DMS153 (cell line): Measurements from ENCODE around the gene HIBADH.

ENCODE experiments used
- DNase-seq: peaks from one replicate; lab custom pipeline; 2025; lab: John Stamatoyannopoulos, UW

The HIBADH gene

DNA sequence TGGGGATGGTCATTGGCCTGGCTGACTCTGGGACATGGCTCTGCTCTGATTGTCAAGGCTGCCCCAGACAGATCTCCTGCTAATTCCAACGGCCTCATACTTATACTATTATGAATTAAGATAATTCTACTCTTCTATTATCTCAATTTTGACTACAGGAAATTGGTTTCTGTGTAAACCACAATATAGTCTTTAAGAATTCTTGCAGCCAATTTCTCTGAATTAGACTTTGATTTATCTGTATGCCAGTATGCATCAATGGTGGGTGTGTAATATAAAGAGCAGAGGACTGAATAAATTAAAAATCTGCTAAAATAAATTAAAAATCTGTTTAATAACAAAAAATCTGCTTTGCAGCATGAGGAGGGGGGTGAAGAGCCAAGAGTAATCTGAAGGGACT, 27.0 kb downstream of the HIBADH start:
- no peak for DNase-seq

DNA sequence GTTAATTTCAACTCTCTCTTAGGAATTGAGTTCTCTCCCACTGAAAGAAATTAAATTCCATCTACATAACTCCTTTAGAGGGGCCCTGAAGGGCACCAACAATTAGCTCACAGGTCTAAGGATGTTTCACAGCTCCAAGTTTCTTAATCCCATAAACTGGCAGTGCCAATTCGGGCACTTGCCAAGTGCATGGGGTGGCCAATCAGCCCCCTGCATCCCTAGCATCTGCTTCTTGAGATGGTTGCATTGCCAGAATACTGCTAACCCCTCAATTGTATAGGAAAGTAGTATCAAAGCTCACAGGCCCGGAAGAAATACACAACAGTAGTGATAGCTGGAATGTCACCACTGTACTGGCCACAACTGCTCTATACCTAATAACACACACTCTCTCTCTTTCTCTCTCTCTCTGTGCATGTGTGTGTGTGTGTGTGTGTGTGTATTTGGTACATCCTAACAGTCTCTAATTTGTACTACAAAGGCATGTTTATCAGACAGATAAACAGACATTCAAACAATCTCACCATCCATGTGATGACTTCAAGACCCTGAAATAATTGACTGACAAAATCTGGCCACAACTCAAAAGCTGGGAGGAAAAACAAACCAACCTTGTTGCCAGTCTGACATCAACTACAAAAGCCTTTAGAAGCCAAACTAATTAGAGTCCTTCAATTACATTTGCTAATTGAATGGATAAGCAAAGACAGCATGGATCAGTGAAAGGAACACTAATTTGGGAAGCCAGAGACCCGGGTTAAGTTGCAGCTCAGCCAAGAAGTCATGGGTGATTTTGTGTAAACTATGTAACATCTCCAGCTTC, 27.8 kb downstream of the HIBADH start:
- no peak for DNase-seq

DNA sequence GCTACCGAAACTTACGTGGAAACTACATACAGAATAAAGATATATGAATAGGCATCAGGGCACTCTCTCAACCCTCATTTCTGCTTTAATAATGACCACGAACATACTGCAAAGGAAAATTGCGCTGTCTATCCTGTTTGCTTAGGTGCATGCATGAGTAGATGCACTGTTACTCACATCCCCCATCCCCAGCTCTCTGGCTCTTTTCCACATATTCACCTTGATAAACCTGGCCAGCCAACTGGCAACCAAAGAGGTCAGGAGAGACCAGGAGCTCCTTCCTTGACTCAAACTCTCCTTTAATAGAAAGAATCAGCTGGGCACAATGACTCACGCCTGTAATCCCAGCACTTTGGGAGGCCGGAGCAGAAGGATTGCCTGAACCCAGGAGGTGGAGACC, 29.6 kb downstream of the HIBADH start:
- DNase-seq: no peak

DNA sequence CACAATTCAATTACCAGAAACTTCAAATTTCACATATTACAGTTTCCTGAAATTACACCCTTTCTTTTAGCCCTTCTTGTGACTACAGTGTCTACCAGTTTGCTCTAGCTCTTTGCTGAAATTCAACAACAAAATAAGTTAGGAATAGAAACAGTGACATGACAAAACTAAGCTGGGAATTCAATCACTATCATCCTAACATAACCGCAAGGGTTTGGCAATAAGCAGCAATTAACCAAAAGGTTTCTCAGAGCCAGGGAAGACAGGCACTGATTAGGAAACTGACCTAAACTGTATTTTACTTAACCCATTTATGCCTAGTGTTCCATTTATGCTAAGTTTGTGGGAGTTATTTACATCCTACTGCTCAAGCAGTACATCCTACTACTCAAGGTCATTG, 31.3 kb downstream of the HIBADH start:
- no peak for DNase-seq

DNA sequence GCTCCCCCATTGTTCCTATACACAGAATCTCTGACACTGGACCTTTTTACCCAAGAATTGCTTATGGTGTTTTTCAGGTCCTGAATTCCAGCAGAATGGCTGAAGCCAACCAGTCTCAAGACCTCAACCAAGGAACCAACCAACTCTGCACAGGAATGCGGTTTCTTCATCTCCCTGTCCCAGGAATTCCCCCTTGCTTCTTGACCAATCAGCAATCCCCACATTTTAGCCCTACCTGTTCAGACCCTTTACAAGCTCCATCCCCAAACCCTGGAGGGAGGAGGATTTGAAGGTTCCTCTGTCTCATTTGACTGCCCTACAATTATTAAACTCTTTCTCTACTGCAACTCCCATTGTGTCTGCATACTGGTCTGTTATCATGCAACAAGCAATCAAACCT, 35.5 kb downstream of the HIBADH start:
- no peak for DNase-seq

DNA sequence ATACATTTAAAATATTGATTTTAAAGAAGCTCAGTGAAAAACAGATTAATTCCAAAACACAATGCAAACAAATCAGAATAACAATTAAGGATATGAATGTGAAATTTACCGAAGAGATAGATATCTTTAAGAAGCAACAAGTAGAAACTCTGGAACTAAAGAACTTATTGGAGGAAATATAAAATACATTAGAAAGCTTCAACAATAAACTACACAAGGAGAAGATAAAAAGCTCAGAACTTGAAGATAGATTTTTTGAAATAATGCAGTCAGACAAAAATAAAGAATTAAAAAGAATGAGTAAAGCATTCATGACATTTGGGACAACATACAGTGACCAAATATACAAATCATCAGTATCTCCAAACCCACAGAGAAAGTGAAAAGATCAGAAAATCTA, 43.2 kb downstream of the HIBADH start:
- no peak for DNase-seq

DNA sequence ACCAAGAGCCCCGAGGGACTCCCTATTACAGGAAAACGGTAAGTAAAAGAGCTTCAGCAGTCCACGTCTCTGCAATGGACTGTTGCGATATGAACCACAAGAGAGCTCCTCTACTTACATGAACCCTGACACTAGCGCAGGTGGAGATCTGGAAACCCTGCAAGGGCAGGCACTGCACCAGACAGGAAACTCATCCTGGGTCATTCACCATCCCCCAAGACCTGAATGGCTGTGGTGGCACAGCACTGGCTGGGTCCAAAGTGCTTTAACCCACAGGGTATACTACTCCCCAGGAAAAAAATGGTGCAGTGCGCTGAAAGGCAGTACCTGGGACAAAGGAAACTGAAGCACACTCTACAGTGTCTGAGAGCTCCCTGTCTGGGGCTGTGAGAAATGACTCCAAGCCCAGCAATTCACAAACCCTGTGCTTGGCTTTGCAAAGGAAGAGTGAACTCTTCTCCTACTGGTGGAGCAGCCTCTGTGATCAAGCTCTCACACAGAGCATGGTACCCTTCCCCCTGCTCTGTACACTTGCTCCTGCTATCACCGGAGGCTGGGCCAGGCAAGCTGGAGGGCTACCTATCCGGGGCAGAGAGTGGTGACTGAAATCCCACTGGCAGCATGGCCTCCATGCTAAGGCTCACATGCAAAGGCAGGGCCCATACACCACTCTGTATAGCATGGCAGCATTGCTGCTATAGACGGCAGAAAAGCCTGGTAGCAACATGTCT, 44.9 kb downstream of the HIBADH start:
- DNase-seq: no peak

DNA sequence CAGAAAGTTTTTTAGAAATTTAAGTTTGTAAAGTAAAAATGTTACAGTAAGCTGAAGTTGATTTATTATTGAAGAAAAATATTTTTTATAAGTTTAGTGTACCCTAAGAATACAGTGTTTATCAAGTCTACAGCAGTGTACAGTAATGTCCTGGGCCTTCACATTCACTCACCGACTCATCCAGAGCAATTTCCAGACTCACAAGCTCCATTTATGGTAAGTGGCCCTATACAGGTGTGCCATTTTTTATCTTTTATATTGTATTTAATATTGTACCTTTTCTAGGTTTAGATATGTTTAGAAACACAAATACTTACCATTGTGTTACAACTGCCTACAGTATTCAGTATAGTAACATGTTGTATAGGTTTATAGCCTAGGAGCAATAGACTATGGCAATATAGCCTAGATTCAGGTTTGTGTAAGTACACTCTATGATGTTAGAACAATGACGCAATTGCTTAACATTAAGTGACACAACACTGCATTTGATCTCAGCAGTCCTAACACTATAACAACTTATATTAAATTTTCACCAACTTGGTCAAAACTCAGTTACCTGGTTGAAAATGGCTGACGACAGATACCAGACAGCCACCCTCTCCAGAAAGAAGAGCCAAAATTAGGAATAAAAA, 45.7 kb downstream of the HIBADH start:
- no peak for DNase-seq

DNA sequence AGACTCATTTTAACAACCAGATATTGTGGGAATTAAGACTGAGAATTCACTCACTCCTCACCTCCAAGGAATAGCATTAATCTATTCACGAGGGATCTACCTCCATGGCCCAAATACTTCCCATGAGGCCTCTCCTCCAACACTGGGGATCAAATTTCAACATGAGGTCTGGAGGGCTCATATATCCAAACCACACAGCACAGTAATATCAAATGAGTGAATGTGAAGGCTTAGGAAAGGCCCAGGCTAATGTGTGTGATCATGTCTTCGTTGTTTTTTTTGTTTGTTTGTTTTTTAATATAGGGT, 46.5 kb downstream of the HIBADH start:
- DNase-seq: no peak

DNA sequence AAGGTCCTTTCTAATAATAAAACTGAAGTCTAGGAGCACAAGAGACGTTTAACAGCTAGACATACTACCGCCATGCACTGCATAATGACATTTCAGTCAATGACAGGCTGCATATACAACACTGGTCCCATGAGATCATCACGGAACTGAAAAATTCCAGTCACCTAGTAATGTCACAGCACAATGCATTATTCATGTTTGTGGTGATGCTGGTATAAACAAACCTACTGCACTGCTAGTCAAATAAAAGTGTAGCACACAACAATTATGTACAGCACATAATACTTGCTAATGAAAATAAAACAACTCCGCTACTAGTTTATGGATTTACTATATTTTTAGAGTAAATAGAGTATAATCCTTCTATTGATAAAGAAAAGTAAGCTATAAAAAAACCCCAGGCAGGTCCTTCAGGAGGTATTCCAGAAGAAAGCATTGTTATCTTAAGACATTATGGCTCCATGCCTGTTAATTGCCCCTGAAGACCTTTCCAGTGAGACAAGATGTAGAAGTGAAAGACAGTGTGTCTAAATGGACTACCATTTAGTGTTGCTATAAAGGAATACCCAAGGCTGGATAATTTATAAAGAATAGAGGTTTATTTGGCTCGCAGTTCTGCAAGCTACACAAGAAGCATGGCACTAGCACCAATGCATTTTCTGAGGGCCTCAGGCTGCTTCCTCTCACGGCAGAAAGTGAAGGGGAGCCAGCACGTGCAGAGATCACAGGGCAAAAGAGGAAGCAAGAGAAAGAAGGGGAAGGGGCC, 47.1 kb downstream of the HIBADH start:
- no peak for DNase-seq

DNA sequence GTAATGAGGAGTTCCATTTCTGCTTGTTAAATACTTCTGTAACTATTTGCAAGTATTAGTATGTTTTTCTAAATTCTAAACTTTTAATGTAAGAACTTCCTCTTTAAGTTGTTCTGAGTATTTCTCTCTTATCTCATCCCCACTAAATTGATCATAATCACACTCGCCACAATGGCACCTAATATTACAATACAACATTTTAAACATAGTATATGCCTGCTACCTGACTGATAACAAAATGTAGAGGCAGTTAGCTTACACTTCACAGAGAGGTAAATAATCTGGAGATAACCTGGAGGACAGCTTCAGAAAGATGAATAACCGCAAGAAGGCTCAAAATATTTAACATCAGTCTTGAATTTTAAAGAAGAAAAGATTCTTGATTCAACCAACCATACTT, 48.6 kb downstream of the HIBADH start:
- DNase-seq: no peak

DNA sequence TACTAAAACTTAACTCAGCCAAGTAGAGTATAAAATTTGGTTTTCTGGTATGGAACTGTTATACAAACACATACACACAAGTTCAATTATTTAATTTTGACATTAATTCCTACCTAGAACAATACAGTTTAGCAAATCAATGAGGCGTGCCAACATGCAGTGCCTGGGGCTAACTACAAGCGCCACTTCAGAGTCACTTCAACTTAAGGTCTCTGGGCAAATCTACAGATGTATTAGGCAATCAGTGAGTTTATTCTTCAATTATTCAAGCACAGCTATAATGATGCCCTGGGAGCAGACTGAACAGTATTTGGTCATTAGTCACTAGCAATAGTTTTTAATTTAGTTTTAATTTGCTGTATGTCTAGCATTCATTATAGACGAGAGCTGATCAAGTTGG, 51.6 kb downstream of the HIBADH start:
- peak; percentile 64 for DNase-seq

DNA sequence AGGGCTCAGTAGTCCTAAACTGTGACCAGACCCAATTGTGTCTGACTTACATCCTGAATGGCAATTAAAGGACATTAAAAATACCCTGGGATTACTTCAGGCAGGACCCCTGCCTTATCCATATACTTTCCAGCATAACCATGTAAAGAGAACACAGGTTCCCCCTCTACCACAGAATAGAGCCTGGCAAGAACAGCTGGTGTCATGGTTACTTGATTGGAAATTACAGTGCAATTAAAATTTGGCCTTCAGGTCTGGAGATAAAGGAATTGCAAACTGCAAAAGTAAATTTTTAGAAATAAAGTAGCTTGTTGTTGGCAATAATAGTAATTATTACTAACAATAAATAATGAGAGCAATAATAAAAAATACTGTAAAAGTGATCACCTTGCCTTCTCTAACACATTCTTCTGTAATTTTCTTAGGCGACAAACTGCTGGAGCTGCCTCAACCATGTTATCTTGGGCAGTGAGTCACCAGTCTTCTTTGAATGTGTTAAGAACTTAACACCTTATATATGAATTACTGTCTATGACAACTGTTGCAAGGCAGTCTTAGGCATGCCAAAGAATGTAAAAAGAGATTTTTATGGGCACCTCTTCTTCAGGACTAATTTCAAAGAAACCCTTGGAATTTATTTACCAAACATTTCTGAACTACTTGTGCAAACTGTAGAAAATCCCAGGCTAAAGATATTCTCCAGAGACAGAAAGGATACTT, 53.7 kb downstream of the HIBADH start:
- DNase-seq: no peak

DNA sequence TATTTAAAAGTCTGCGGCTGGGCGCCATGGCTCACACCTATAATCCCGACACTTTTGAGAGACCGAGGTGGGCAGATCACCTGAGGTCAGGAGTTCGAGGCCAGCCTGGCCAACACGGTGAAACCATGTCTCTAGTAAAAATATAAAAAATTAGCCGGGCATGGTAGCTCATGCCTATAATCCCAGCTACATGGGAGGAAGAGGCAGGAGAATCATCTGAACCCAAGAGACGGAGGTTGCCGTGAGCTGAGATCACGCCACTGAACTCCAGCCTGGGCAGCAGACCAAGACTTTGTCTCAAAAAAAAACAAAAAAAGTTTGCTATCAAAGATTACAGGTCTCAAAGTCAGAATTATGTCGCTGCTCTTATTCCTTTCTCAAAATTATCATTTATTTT, 55.5 kb downstream of the HIBADH start:
- no peak for DNase-seq

DNA sequence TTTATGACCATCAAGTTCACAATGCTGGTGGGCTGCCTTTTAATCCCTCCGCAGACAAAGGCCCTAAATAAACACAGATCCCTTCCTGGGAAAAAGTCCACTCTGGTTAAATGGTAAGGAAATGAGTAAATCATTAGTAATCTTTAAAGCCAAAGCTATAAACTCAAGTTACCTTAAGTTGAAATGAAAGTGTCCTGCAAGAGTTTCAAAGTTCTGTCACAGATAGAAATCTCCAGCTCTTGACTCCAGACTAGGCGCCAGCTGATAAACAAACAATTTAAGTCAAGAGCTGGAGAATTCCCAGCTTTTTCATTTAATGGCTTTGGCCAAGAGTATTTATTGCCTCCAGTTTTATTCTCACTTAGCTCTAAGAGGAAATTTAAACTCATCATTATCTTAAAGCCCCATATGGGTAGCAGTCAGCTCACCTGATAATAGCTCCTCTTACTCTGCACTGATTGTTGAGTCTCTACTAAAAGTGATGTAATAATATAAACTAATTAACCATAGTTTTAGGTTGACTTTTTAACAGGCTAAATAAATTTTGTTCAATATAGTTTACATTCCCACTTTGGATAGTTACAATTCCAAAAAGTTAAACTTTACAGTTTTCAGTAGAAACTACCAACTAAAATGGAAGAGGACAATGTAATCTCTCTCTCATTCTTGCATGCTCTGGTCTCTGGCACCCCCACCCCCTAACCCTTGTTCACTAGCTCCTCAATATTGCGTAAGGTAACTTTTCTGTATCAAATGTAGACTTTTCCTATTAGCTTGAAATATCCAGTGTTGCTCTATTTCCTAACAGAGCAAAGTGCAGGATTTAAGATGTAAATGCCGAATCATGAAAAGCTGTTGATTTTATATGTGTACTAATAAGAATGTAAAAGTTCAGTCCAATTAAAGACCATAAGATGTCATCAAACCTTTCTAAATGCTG, 56.1 kb downstream of the HIBADH start:
- peak; percentile 56 for DNase-seq

DNA sequence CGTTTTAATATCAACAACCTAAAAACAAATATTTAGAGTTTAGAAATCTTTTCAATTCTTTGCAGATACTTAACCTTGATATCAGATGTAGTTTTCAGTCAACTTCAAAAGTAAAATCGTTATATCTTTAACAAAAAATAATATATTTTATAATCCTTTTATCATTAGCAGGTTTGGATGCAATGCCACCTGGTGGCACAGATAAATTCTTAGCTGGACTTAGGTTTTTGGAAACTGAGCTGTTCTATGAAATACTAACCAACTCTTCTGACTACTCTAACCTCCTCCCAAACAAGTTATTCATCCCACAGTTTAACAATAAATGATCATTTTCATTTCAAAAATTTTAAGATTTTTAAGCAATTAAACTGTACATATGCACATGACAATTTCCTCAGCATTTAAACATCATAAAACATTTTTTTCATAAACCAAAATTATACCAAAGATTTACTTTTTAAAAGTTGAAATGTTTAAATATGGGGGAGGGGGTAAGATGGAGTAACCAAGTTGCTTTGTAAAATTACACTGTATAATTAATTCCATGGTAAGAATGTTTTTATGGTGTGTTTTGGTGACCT, 56.9 kb downstream of the HIBADH start:
- DNase-seq: peak; percentile 16

DNA sequence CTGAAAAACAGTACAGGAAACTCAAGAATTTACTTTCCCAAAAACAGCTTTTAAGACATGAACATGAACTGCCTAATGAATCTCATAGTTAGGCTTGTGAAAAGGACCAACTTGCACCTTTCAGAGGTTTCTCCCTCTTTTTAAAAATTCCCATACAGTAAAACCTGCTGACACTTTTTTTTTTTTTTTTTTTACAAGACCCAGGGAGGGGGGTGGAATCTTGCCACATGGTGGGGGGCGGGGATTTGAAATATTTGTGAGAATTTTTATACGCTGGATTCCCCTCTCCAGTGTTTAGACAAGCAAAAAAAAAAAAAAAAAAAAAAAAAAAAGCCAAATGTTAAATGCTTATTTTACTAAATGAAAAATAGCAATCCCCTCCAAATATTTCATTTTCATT, 57.4 kb downstream of the HIBADH start:
- no peak for DNase-seq

DNA sequence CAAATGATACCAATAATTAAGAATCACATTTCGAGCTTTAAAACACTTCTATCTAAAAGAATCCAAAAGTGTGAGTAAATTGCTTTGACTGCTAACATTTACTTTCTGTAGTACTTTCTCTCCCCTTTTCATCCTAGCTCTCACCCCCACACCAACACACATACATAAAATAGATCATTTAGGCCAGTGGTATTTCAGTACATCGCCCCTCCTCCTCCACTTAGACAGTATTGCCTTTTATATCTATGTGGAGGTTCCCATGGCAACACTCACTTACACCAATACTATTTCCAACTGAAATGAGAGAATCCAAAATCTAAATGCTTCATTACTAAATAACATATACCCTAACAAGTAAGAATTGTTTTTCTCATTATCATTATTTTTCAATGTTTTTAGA, 58.9 kb downstream of the HIBADH start:
- DNase-seq: no peak

DNA sequence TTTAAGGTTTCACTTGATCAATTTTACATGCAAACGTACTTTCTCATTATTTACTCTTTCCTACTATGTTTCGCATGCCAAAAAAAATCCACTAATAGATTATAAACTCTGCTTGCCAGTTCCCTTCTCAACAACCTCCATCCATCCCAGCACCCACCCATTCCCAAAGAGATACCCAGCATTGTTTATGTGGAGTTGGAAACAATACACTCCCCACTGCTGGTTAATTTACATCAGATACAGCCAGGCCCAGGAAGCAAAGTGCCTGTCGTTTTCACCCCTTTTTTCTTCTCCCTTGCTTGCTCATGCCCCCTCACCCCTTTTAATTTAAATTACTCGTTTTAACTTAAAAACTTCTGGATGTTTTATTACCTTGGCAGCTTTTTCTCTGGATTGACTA, 59.9 kb downstream of the HIBADH start:
- no peak for DNase-seq

DNA sequence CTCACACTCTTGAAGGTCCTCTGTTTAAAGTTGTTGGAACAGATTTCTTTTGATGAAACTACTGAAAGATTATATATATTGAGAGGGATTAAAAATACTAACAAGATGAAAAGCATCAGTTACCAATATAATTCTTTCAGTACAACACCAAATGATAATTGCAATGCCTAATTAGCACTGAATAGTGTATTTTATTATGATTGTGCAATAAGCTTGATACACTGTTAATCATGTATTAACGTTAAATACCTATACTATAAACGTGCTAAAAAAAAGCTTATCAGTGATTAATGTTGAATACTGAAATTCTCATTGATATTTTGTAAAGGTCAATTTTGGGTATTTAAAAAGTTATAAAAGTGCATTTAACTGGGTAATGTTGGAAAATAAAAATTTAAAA, 61.5 kb downstream of the HIBADH start:
- DNase-seq: no peak
